Kidney (tissue), 14 donors: Measurements from ENCODE around the gene STMND1. TPM values are rescaled to one million over a fixed set of nuclear protein-coding genes. Genes with fewer than 3 reads are reported as not detected.

Source experiments
- DNase-seq, 5 donors: peaks; one replicate each; pipeline ENCODE4 v3.0.0-alpha.2; 2013 to 2020
- FAIRE-seq: peaks from 2 replicates; lab custom pipeline; 2012; peaks lifted over from hg19 to GRCh38; lab: Jason Lieb, UNC
- H3K27ac ChIP-seq, 2 donors: one replicate each; pipeline ENCODE4 v1.7.0; 2013; ENCODE audit warnings: low read depth in 2 of 2, low read length in 2 of 2, inconsistent platforms in 1 of 2
- H3K27me3 ChIP-seq: one replicate; pipeline ENCODE4 v1.7.1; 2013; ENCODE audit warnings: low read length, inconsistent platforms; ENCODE audit not compliant: control insufficient read depth, insufficient read depth
- H3K36me3 ChIP-seq, 3 donors: one replicate each; pipeline versions ENCODE4 v1.7.0 to v1.7.1; 2013; ENCODE audit warnings: low read length in 3 of 3, control low read depth in 1 of 3, inconsistent platforms in 1 of 3; ENCODE audit not compliant: insufficient read depth in 3 of 3, control insufficient read depth in 2 of 3
- H3K4me1 ChIP-seq, 3 donors: one replicate each; pipeline versions ENCODE4 v1.7.0 to v1.7.1; 2013; ENCODE audit warnings: low read length in 3 of 3, inconsistent platforms in 1 of 3, low read depth in 1 of 3; ENCODE audit not compliant: control insufficient read depth in 2 of 3, insufficient read depth in 2 of 3
- H3K4me3 ChIP-seq, 3 donors: one replicate each; pipeline versions ENCODE4 v1.7.0 to v1.8.1; 2013; ENCODE audit warnings: low read length in 3 of 3, control low read depth in 1 of 3, inconsistent platforms in 1 of 3
- H3K9ac ChIP-seq, 3 donors: one replicate each; pipeline versions ENCODE4 v1.7.0 to v1.7.1; 2013; ENCODE audit warnings: low read length in 3 of 3, control low read depth in 1 of 3, inconsistent platforms in 1 of 3
- H3K9me3 ChIP-seq, 3 donors: one replicate each; pipeline versions ENCODE4 v1.7.0 to v1.7.1; 2013; ENCODE audit warnings: low read length in 3 of 3, control low read depth in 1 of 3, inconsistent platforms in 1 of 3; ENCODE audit not compliant: control insufficient read depth in 2 of 3, insufficient read depth in 1 of 3
- intact Hi-C: fragments of 100-400 bp; cut with DNase I; formaldehyde crosslinking; loops from one replicate; pipeline ENCODE4 v1.11.1; 2022
- polyA plus RNA-seq: library from polyadenylated mRNA; stranded (reverse); fragments of 350-450 nt; fragmentation: Illumina TruSeq; extraction: RNeasy Lipid Tissue Mini Kit (QIAGEN cat#74804); gene quantifications from one replicate; pipeline ENCODE4 v1.2.3, GENCODE V29; 2014; ENCODE audit warnings: low read depth, low replicate concordance; ENCODE audit not compliant: insufficient read depth
- total RNA-seq: library from RNA; stranded (reverse); fragmentation: NEBNext Ultra II Directional; extraction: Animal tissue kit (Norgen Biotek cat#: 25700); gene quantifications from one replicate; pipeline ENCODE4 v1.2.1, GENCODE V29; 2021
- TF ChIP-seq, protein P1 (sequence below): IDR thresholded peaks from 3 replicates; pipeline ENCODE4 v1.5.1; 2012; ENCODE audit warnings: mild to moderate bottlenecking, moderate library complexity, borderline replicate concordance; ENCODE audit not compliant: insufficient read depth; ENCODE audit errors: extremely low read depth
- donor health status: control.
- donor health status: control.
- donor health status: control.
- donor health status: control.
- donor health status: control.
- donor health status: DM: yes; HTN: yes; CAD: no.
- donor health status: Normal renal cell carcinoma (clear cell type).

The STMND1 gene
- total and polyA plus RNA-seq, 2 donors from 2014 or later, result not detected

DNA sequence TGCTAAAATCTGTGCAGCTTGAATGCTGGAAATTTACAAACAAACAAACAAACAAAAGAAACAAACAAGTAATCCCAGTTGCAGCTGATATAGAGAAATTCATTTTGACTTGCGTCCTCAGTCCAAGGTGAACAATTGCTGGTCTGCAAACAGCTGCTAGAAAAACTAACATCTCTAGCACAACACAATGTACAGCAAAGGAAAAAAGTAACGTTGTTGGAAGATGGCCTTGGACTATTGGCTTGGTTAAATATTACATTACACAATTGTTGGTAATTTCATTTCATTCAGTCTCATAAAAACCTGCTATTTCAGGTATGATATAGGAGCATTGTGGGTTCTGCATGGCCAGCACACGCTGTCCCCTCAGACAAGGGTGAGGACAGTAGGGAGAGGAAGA, 50.0 kb downstream of the STMND1 start:
- Histone ChIP-seq H3K36me3 (no peaks in the 10 kb centered on the region), H3K27me3 (no peaks in the 10 kb centered on the region), H3K9ac (no peak overlapping the region), H3K27ac (no peak overlapping the region), H3K9me3 (peaks cover 0 to 5% (median 0%) of the 10 kb centered on the region in 3 donors), H3K4me3 (no peak overlapping the region), H3K4me1 (no peaks in the 10 kb centered on the region)
- no peak for DNase-seq
- no peak for FAIRE-seq
- TF ChIP-seq, protein P1, sequence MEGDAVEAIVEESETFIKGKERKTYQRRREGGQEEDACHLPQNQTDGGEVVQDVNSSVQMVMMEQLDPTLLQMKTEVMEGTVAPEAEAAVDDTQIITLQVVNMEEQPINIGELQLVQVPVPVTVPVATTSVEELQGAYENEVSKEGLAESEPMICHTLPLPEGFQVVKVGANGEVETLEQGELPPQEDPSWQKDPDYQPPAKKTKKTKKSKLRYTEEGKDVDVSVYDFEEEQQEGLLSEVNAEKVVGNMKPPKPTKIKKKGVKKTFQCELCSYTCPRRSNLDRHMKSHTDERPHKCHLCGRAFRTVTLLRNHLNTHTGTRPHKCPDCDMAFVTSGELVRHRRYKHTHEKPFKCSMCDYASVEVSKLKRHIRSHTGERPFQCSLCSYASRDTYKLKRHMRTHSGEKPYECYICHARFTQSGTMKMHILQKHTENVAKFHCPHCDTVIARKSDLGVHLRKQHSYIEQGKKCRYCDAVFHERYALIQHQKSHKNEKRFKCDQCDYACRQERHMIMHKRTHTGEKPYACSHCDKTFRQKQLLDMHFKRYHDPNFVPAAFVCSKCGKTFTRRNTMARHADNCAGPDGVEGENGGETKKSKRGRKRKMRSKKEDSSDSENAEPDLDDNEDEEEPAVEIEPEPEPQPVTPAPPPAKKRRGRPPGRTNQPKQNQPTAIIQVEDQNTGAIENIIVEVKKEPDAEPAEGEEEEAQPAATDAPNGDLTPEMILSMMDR, result no peak
- intact Hi-C loops, result loop anchor here (10.0 kb wide), 2 partner anchors 433 to 653 kb away; no protein-coding TSS in a partner anchor

DNA sequence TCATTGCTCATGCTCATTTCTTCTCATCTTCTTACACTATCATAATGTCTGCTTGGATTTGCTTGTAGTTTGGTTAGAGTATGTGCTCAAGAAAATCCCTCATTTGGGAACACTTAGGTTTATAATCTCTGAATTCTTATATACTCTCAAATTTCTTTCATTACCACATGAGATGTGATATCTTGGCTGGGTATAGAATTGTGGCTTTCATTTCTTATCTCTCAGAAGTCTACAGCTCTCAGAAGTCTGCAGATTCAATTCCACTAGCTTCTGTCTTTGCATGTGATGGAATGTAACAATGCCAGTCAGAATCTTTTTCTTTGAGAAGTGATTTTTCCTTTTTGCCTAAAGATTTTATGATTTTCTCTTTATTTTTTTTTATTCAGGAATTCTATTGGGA, 50.9 kb downstream of the STMND1 start:
- Histone ChIP-seq H3K9me3 (peaks cover 0 to 5% (median 0%) of the 10 kb centered on the region in 3 donors), H3K4me3 (no peak overlapping the region), H3K36me3 (no peaks in the 10 kb centered on the region), H3K27ac (no peak overlapping the region), H3K9ac (no peak overlapping the region), H3K27me3 (no peaks in the 10 kb centered on the region), H3K4me1 (no peaks in the 10 kb centered on the region)
- TF ChIP-seq, protein P1, result no peak
- intact Hi-C loops, result loop anchor here (10.0 kb wide), 2 partner anchors 432 to 652 kb away; no protein-coding TSS in a partner anchor
- FAIRE-seq (no peak), DNase-seq (no peak)

- Histone ChIP-seq H3K27me3 (no peaks in the 10 kb centered on the region), H3K36me3 (no peaks in the 10 kb centered on the region), H3K9ac (no peak overlapping the region), H3K27ac (no peak overlapping the region), H3K4me3 (no peak overlapping the region), H3K9me3 (peaks cover 0 to 5% (median 0%) of the 10 kb centered on the region in 3 donors), H3K4me1 (no peaks in the 10 kb centered on the region)
- TF ChIP-seq, protein P1, result peak; percentile 87
- intact Hi-C loops, result loop anchor here (10.0 kb wide), 2 partner anchors 428 to 648 kb away; no protein-coding TSS in a partner anchor
- DNase-seq (peak in 4 of 5 donors; percentile 60 to 92 (median 78)), FAIRE-seq (peak; percentile 93)
Observed at GRCh38 chr6:17156112-17156921, 54.5 kb downstream of the STMND1 start.
